GM23338 (cell line): ENCODE data around the gene PPP1R9A. TPM values are rescaled to one million over a fixed set of nuclear protein-coding genes. Genes with fewer than 3 reads are reported as not detected.

Experiments
- ATAC-seq: fragments of 200-7000 bp; cut with Tn5 transposase; 3 replicates; pipeline ENCODE4 v1.9.1; 2020
- DNase-seq: peaks from one replicate; pipeline ENCODE4 v3.0.0-alpha.2; 2015; ENCODE audit warnings: low spot score
- H2AFZ ChIP-seq: fragments of 200-600 bp; sonication (generic); 2 replicates; pipeline ENCODE4 v1.8.0; 2016; ENCODE audit warnings: antibody characterized with exemption, mild to moderate bottlenecking, moderate library complexity
- H3F3A ChIP-seq: fragments of 200-600 bp; sonication (generic); replicated peaks from 2 replicates; pipeline ENCODE4 v1.8.0; 2017; ENCODE audit warnings: antibody characterized with exemption, mixed run types, low read depth
- H3K27ac ChIP-seq: fragments of 200-600 bp; sonication (generic); 2 replicates; pipeline ENCODE4 v1.6.1; 2016; ENCODE audit warnings: low read depth
- H3K27me3 ChIP-seq: fragments of 200-600 bp; sonication (generic); 2 replicates; pipeline ENCODE4 v1.8.0; 2016; ENCODE audit warnings: mild to moderate bottlenecking, mixed run types, moderate library complexity; ENCODE audit not compliant: insufficient read depth
- H3K36me3 ChIP-seq: fragments of 200-600 bp; sonication (generic); 2 replicates; pipeline ENCODE4 v1.8.0; 2016; ENCODE audit warnings: mild to moderate bottlenecking; ENCODE audit not compliant: insufficient read depth
- H3K4me1 ChIP-seq: fragments of 200-600 bp; sonication (generic); 2 replicates; pipeline ENCODE4 v1.8.0; 2016; ENCODE audit warnings: mild to moderate bottlenecking, moderate library complexity; ENCODE audit not compliant: insufficient read depth
- H3K4me2 ChIP-seq: fragments of 200-600 bp; sonication (generic); 2 replicates; pipeline ENCODE4 v1.7.1; 2017; ENCODE audit warnings: mixed run types
- H3K4me3 ChIP-seq: fragments of 200-600 bp; sonication (generic); 2 replicates; pipeline ENCODE4 v1.6.1; 2016; ENCODE audit warnings: mixed run types
- H3K79me2 ChIP-seq: fragments of 200-600 bp; sonication (generic); replicated peaks from 2 replicates; pipeline ENCODE4 v1.8.0; 2017; ENCODE audit warnings: mild to moderate bottlenecking; ENCODE audit not compliant: insufficient read depth
- H3K9me2 ChIP-seq: fragments of 200-600 bp; sonication (generic); 2 replicates; pipeline ENCODE4 v1.8.0; 2017; ENCODE audit not compliant: insufficient read depth
- H4K20me1 ChIP-seq: fragments of 200-600 bp; sonication (generic); replicated peaks from 2 replicates; pipeline ENCODE4 v1.8.0; 2017; ENCODE audit warnings: mild to moderate bottlenecking; ENCODE audit not compliant: insufficient read depth
- H3K27ac Mint-ChIP-seq: 2 replicates; pipeline ENCODE4 v1.8.0; 2020; ENCODE audit warnings: inconsistent platforms, mild to moderate bottlenecking, moderate library complexity, mixed read lengths
- H3K27me3 Mint-ChIP-seq: 3 replicates; pipeline ENCODE4 v1.8.0; 2022; ENCODE audit warnings: low read depth, mild to moderate bottlenecking, moderate library complexity, mixed read lengths, inconsistent platforms; ENCODE audit not compliant: insufficient read depth, poor library complexity
- H3K36me3 Mint-ChIP-seq: 3 replicates; pipeline ENCODE4 v1.8.0; 2021; ENCODE audit warnings: low read depth, mild to moderate bottlenecking, inconsistent platforms, moderate library complexity, mixed read lengths
- H3K4me1 Mint-ChIP-seq: 3 replicates; pipeline ENCODE4 v1.8.0; 2020; ENCODE audit warnings: mild to moderate bottlenecking, inconsistent platforms, mixed read lengths
- H3K4me3 Mint-ChIP-seq: 3 replicates; pipeline ENCODE4 v1.8.0; 2021; ENCODE audit warnings: moderate library complexity, mild to moderate bottlenecking, inconsistent platforms, mixed read lengths
- H3K9me3 Mint-ChIP-seq: 3 replicates; pipeline ENCODE4 v1.8.0; 2020; ENCODE audit warnings: moderate library complexity, mild to moderate bottlenecking, inconsistent platforms, mixed read lengths
- JUNB ChIP-seq: IDR thresholded peaks from one replicate; pipeline ENCODE4 v1.6.1; 2016; ENCODE audit warnings: antibody characterized with exemption; ENCODE audit not compliant: unreplicated experiment
- POLR2AphosphoS5 ChIP-seq: IDR thresholded peaks from 2 replicates; pipeline ENCODE4 v1.6.1; 2016; ENCODE audit warnings: antibody characterized with exemption, low read depth
- STAT1 ChIP-seq: IDR thresholded peaks from one replicate; pipeline ENCODE4 v1.6.1; 2016; ENCODE audit warnings: antibody characterized with exemption; ENCODE audit not compliant: unreplicated experiment
- ZNF462 ChIP-seq: fragments of 250-450 bp; sonication (Bioruptor Pico); IDR thresholded peaks from 2 replicates; pipeline ENCODE4 v1.5.0; 2020; ENCODE audit warnings: mild to moderate bottlenecking, moderate library complexity
- polyA plus RNA-seq: library from polyadenylated mRNA; unstranded; fragments of >200 nt; fragmentation: Nextera tagmentation; extraction: Ambion mirVana; gene quantifications from 2 replicates; pipeline ENCODE4 v1.2.1, GENCODE V29; 2016
- total RNA-seq: library from RNA; depleted of rRNA; stranded (reverse); fragments of >200 nt; shearing (Covaris generic); gene quantifications from 2 replicates; pipeline ENCODE4 v1.2.3, GENCODE V29; 2014
- TF ChIP-seq, protein P1 (sequence below): IDR thresholded peaks from 2 replicates; pipeline ENCODE4 v1.6.1; 2016; ENCODE audit warnings: antibody characterized with exemption

The PPP1R9A gene
- total and polyA plus RNA-seq, 2 experiments from 2014 or later: 10.6 to 31.8 TPM

- no peak for TF ChIP-seq ZNF462
Measured at GRCh38 chr7:95199779-95200558, 292.6 kb downstream of the PPP1R9A start (continued).

DNA sequence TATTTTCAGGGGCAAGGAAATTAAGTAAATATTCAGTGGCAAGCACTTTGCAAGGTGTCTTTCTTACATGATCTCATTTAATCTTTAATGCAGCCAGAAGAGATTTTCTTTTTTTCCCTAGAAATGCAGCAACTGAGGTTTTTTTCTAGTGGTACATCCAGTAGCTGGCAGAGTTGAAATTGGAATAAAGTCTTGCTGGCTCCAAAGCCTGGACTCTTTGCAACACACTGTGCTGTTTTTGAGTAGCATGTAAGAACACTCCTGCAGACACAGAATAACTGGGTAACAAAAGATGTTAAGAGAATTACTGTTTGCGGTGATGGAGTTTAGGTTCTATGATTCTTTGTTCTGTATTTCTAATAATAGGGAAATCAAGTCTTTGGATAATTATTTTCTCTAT, 293.3 kb downstream of the PPP1R9A start:
- H3F3A ChIP-seq: no peaks in the 10 kb centered on the region
- H3K27ac ChIP-seq: no peak overlapping the region
- H3K79me2 ChIP-seq: no peaks in the 10 kb centered on the region
- no peak overlapping the region for H3K4me3 ChIP-seq
- H3K27me3 ChIP-seq: no peaks in the 10 kb centered on the region
- H3K27me3 Mint-ChIP-seq: peaks cover 1% of the 10 kb centered on the region
- H3K4me3 Mint-ChIP-seq: no peak overlapping the region
- no peak overlapping the region for H2AFZ ChIP-seq
- no peaks in the 10 kb centered on the region for H3K36me3 Mint-ChIP-seq
- no peaks in the 10 kb centered on the region for H3K36me3 ChIP-seq
- H4K20me1 ChIP-seq: no peaks in the 10 kb centered on the region
- no peaks in the 10 kb centered on the region for H3K9me3 Mint-ChIP-seq
- H3K4me2 ChIP-seq: no peak overlapping the region
- ATAC-seq (no peak), DNase-seq (no peak)
- no peaks in the 10 kb centered on the region for H3K9me2 ChIP-seq
- H3K4me1 ChIP-seq: no peaks in the 10 kb centered on the region
- H3K4me1 Mint-ChIP-seq: no peaks in the 10 kb centered on the region
- H3K27ac Mint-ChIP-seq: no peak overlapping the region
- TF ChIP-seq JUNB: no peak
- TF ChIP-seq POLR2AphosphoS5: no peak
- TF ChIP-seq, protein P1, sequence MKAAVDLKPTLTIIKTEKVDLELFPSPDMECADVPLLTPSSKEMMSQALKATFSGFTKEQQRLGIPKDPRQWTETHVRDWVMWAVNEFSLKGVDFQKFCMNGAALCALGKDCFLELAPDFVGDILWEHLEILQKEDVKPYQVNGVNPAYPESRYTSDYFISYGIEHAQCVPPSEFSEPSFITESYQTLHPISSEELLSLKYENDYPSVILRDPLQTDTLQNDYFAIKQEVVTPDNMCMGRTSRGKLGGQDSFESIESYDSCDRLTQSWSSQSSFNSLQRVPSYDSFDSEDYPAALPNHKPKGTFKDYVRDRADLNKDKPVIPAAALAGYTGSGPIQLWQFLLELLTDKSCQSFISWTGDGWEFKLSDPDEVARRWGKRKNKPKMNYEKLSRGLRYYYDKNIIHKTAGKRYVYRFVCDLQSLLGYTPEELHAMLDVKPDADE: no peak
- no peak for TF ChIP-seq STAT1
- no peak for TF ChIP-seq ZNF462
